Measurements from ENCODE around the gene C1QTNF1. TPM values are rescaled to one million over a fixed set of nuclear protein-coding genes. Genes with fewer than 3 reads are reported as not detected.

Gene C1QTNF1
- under 1 TPM; 0.31 to 0.88 TPM for total RNA-seq

- Mint-ChIP-seq H3K27ac (no peak within 1 kb of the TSS), H3K36me3 (ENCODE audit: insufficient read depth in 2 of 2) (no peaks in the 10 kb centered on the region), H3K4me3 (peak within 1 kb of the TSS; percentile 76 to 79), H3K27me3 (ENCODE audit: low read depth) (peaks cover 45% of the 10 kb centered on the region), H3K4me1 (ENCODE audit: low read depth) (peaks cover 4% of the 10 kb centered on the region), H3K9me3 (no peaks in the 10 kb centered on the region)
- ATAC-seq (replicated peaks in 1 of 2) (peak; percentile 87 to 89), DNase-seq (peak; percentile 62 to 65)
Measured at GRCh38 chr17:79023886-79024771, at the start of gene C1QTNF1. C1QTNF1 (plus strand) TSS chr17:79024169; CDS start chr17:79043969, 19,800 bp downstream.

- ATAC-seq (replicated peaks in 1 of 2), result peak; percentile 36 to 41
- Mint-ChIP-seq H3K9me3 (no peaks in the 10 kb centered on the region), H3K4me3 (no peak overlapping the region), H3K36me3 (ENCODE audit: insufficient read depth in 2 of 2) (no peaks in the 10 kb centered on the region), H3K27ac (no peak overlapping the region), H3K27me3 (ENCODE audit: low read depth) (no peaks in the 10 kb centered on the region), H3K4me1 (ENCODE audit: low read depth) (peaks cover 27% of the 10 kb centered on the region)
- DNase-seq, result no peak
Measured at GRCh38 chr17:78974635-78975591, 49.1 kb upstream of the C1QTNF1 start.

GRCh38 chr17:78976907-78977680 lies 46.9 kb upstream of the C1QTNF1 start:
- no peak for ATAC-seq (replicated peaks in 1 of 2)
- Mint-ChIP-seq H3K27me3 (ENCODE audit: low read depth) (no peaks in the 10 kb centered on the region), H3K36me3 (ENCODE audit: insufficient read depth in 2 of 2) (no peaks in the 10 kb centered on the region)

GRCh38 chr17:78977681-78977943 lies 46.4 kb upstream of the C1QTNF1 start:
- ATAC-seq (replicated peaks in 1 of 2), result no peak
- Mint-ChIP-seq H3K27me3 (ENCODE audit: low read depth) (no peaks in the 10 kb centered on the region), H3K4me3 (peak overlapping the region in 1 of 2 donors; percentile 4), H3K9me3 (no peaks in the 10 kb centered on the region), H3K27ac (no peak overlapping the region), H3K36me3 (ENCODE audit: insufficient read depth in 2 of 2) (no peaks in the 10 kb centered on the region), H3K4me1 (ENCODE audit: low read depth) (peaks cover 22% of the 10 kb centered on the region)
- no peak for DNase-seq

More at GRCh38 chr17:78976907-78977680, 46.9 kb upstream of the C1QTNF1 start:
- Mint-ChIP-seq H3K4me3 (peak overlapping the region in 1 of 2 donors; percentile 4), H3K9me3 (no peaks in the 10 kb centered on the region), H3K4me1 (ENCODE audit: low read depth) (peaks cover 22% of the 10 kb centered on the region), H3K27ac (no peak overlapping the region)
- DNase-seq, result no peak

- H3K36me3 Mint-ChIP-seq (ENCODE audit: insufficient read depth in 2 of 2), result no peaks in the 10 kb centered on the region
- H3K4me1 Mint-ChIP-seq (ENCODE audit: low read depth), result peaks cover 22% of the 10 kb centered on the region
- H3K27ac Mint-ChIP-seq, result no peak overlapping the region
- no peak for DNase-seq
- peak overlapping the region; percentile 14 to 75 for H3K4me3 Mint-ChIP-seq
- H3K9me3 Mint-ChIP-seq, result no peaks in the 10 kb centered on the region
- ATAC-seq (replicated peaks in 1 of 2), result no peak
- no peaks in the 10 kb centered on the region for H3K27me3 Mint-ChIP-seq (ENCODE audit: low read depth)
Measured at GRCh38 chr17:78977997-78978973, 45.7 kb upstream of the C1QTNF1 start.

GRCh38 chr17:78979780-78980623 lies 44.0 kb upstream of the C1QTNF1 start, which contains the start of gene LGALS3BP:
LGALS3BP (minus strand) TSS chr17:78979923; CDS start chr17:78977191, 2,732 bp downstream.
- Mint-ChIP-seq H3K4me3 (peak within 1 kb of the TSS; percentile 75 to 79), H3K27me3 (ENCODE audit: low read depth) (no peaks in the 10 kb centered on the region), H3K27ac (peak within 1 kb of the TSS; percentile 94), H3K36me3 (ENCODE audit: insufficient read depth in 2 of 2) (no peaks in the 10 kb centered on the region), H3K9me3 (no peaks in the 10 kb centered on the region), H3K4me1 (ENCODE audit: low read depth) (peaks cover 22% of the 10 kb centered on the region)
- peak; percentile 30 to 39 for DNase-seq
- peak; percentile 71 to 77 for ATAC-seq (replicated peaks in 1 of 2)

GRCh38 chr17:78980624-78980972 lies 43.4 kb upstream of the C1QTNF1 start:
- H3K4me3 Mint-ChIP-seq, result no peak overlapping the region
- H3K27me3 Mint-ChIP-seq (ENCODE audit: low read depth), result no peaks in the 10 kb centered on the region
- H3K4me1 Mint-ChIP-seq (ENCODE audit: low read depth), result peaks cover 22% of the 10 kb centered on the region
- ATAC-seq (replicated peaks in 1 of 2) (no peak), DNase-seq (no peak)
- no peak overlapping the region for H3K27ac Mint-ChIP-seq
- H3K36me3 Mint-ChIP-seq (ENCODE audit: insufficient read depth in 2 of 2), result no peaks in the 10 kb centered on the region
- no peaks in the 10 kb centered on the region for H3K9me3 Mint-ChIP-seq

- ATAC-seq (replicated peaks in 1 of 2) (no peak), DNase-seq (no peak)
- peaks cover 29% of the 10 kb centered on the region for H3K4me1 Mint-ChIP-seq (ENCODE audit: low read depth)
- no peaks in the 10 kb centered on the region for H3K36me3 Mint-ChIP-seq (ENCODE audit: insufficient read depth in 2 of 2)
- H3K4me3 Mint-ChIP-seq, result no peak overlapping the region
- H3K27ac Mint-ChIP-seq, result no peak overlapping the region
- no peaks in the 10 kb centered on the region for H3K9me3 Mint-ChIP-seq
- H3K27me3 Mint-ChIP-seq (ENCODE audit: low read depth), result no peaks in the 10 kb centered on the region
Measured at GRCh38 chr17:78981010-78981888, 42.7 kb upstream of the C1QTNF1 start.

- no peak overlapping the region for H3K27ac Mint-ChIP-seq
- H3K4me1 Mint-ChIP-seq (ENCODE audit: low read depth), result peaks cover 14% of the 10 kb centered on the region
- H3K4me3 Mint-ChIP-seq, result no peak overlapping the region
- H3K9me3 Mint-ChIP-seq, result no peaks in the 10 kb centered on the region
- DNase-seq (no peak), ATAC-seq (replicated peaks in 1 of 2) (no peak)
- peaks cover under 1 to 4% of the 10 kb centered on the region in 2 donors for H3K36me3 Mint-ChIP-seq (ENCODE audit: insufficient read depth in 2 of 2)
- no peaks in the 10 kb centered on the region for H3K27me3 Mint-ChIP-seq (ENCODE audit: low read depth)
Measured at GRCh38 chr17:78985395-78985794, 38.6 kb upstream of the C1QTNF1 start.

GRCh38 chr17:78986048-78986648 lies 37.8 kb upstream of the C1QTNF1 start:
- ATAC-seq (replicated peaks in 1 of 2), result peak; percentile 62 to 68
- Mint-ChIP-seq H3K4me3 (peak overlapping the region; percentile 67 to 70), H3K27ac (no peak overlapping the region), H3K4me1 (ENCODE audit: low read depth) (peaks cover 14% of the 10 kb centered on the region), H3K27me3 (ENCODE audit: low read depth) (no peaks in the 10 kb centered on the region), H3K9me3 (no peaks in the 10 kb centered on the region), H3K36me3 (ENCODE audit: insufficient read depth in 2 of 2) (peaks cover 2 to 6% of the 10 kb centered on the region in 2 donors)
- no peak for DNase-seq

Data from activated T-cell treated with anti-CD3 and anti-CD28 coated beads, Interleukin-2, amount 50 U/mL, for 72 hours (primary cell).